ENCODE measurements around the gene NSRP1.

The NSRP1 gene

GRCh38 chr17:30103921-30104320 is 12.7 kb upstream of the NSRP1 start:
- H3K27ac ChIP-seq (ENCODE audit: low read depth, low read length) = no peak overlapping the region
- peak overlapping the region; percentile 78; the same call in 1 of the 2 replicates for H3K4me3 ChIP-seq (ENCODE audit: low read length)
- peak overlapping the region; percentile 90 for H3K4me2 ChIP-seq (ENCODE audit: low read length)

GRCh38 chr17:30104575-30105339 is 11.9 kb upstream of the NSRP1 start:
- Histone ChIP-seq H3K27ac (ENCODE audit: low read depth, low read length) (no peak overlapping the region), H3K4me1 (ENCODE audit: control insufficient read depth, low read length) (peaks cover 17% of the 10 kb centered on the region), H3F3A (ENCODE audit: control insufficient read depth, insufficient read depth) (0 out of 2 replicates have a peak, but pooled peaks cover 3% of the 10 kb centered on the region), H3K4me2 (ENCODE audit: low read length) (peak overlapping the region; percentile 90), H3K36me3 (ENCODE audit: control insufficient read depth, low read length) (no peaks in the 10 kb centered on the region), H3K27me3 (ENCODE audit: control insufficient read depth, low read length) (no peaks in the 10 kb centered on the region), H4K20me1 (ENCODE audit: control insufficient read depth, insufficient read depth, low read depth, low read length) (no peaks in the 10 kb centered on the region), H3K4me3 (ENCODE audit: low read length) (peak overlapping the region; percentile 78), H3K79me2 (ENCODE audit: control insufficient read depth, low read length) (no peaks in the 10 kb centered on the region), H3K9me2 (replicated peaks; ENCODE audit: control insufficient read depth, low read length) (no peaks in the 10 kb centered on the region), H3K9me3 (ENCODE audit: control insufficient read depth, insufficient read depth, low read length) (no peaks in the 10 kb centered on the region)
- TF ChIP-seq EZH2phosphoT487 (IDR thresholded peaks at IDR 0.05; ENCODE audit: borderline replicate concordance, low read length) (no peak), CTCF (IDR thresholded peaks at IDR 0.05; ENCODE audit: low read depth, low read length, poor library complexity, severe bottlenecking) (peak; percentile 92)

More at GRCh38 chr17:30103921-30104320, 12.7 kb upstream of the NSRP1 start:
- H3K9me2 ChIP-seq (replicated peaks; ENCODE audit: control insufficient read depth, low read length) = no peaks in the 10 kb centered on the region
- H3K36me3 ChIP-seq (ENCODE audit: control insufficient read depth, low read length) = no peaks in the 10 kb centered on the region
- TF ChIP-seq EZH2phosphoT487 (IDR thresholded peaks at IDR 0.05; ENCODE audit: borderline replicate concordance, low read length) (no peak), CTCF (IDR thresholded peaks at IDR 0.05; ENCODE audit: low read depth, low read length, poor library complexity, severe bottlenecking) (no peak)
- no peaks in the 10 kb centered on the region for H3K27me3 ChIP-seq (ENCODE audit: control insufficient read depth, low read length)
- H3K79me2 ChIP-seq (ENCODE audit: control insufficient read depth, low read length) = no peaks in the 10 kb centered on the region
- H3K4me1 ChIP-seq (ENCODE audit: control insufficient read depth, low read length) = peaks cover 17% of the 10 kb centered on the region
- no peaks in the 10 kb centered on the region for H3K9me3 ChIP-seq (ENCODE audit: control insufficient read depth, insufficient read depth, low read length)
- H4K20me1 ChIP-seq (ENCODE audit: control insufficient read depth, insufficient read depth, low read depth, low read length) = no peaks in the 10 kb centered on the region
- H3F3A ChIP-seq (ENCODE audit: control insufficient read depth, insufficient read depth) = 0 out of 2 replicates have a peak, but pooled peaks cover 3% of the 10 kb centered on the region

- H3K4me2 ChIP-seq (ENCODE audit: low read length) = no peak overlapping the region
Observed at GRCh38 chr17:30112794-30113193, 3.8 kb upstream of the NSRP1 start.

More at GRCh38 chr17:30112794-30113193, 3.8 kb upstream of the NSRP1 start:
- Histone ChIP-seq H3K79me2 (ENCODE audit: control insufficient read depth, low read length) (peaks cover 16% of the 10 kb centered on the region), H3K4me3 (ENCODE audit: low read length) (no peak overlapping the region), H3K4me1 (ENCODE audit: control insufficient read depth, low read length) (no peaks in the 10 kb centered on the region), H3K36me3 (ENCODE audit: control insufficient read depth, low read length) (peaks cover 8% of the 10 kb centered on the region), H3K27me3 (ENCODE audit: control insufficient read depth, low read length) (no peaks in the 10 kb centered on the region), H3F3A (ENCODE audit: control insufficient read depth, insufficient read depth) (no peaks in the 10 kb centered on the region), H4K20me1 (ENCODE audit: control insufficient read depth, insufficient read depth, low read depth, low read length) (no peaks in the 10 kb centered on the region), H3K27ac (ENCODE audit: low read depth, low read length) (no peak overlapping the region), H3K9me3 (ENCODE audit: control insufficient read depth, insufficient read depth, low read length) (no peaks in the 10 kb centered on the region), H3K9me2 (replicated peaks; ENCODE audit: control insufficient read depth, low read length) (no peaks in the 10 kb centered on the region)
- TF ChIP-seq CTCF (IDR thresholded peaks at IDR 0.05; ENCODE audit: low read depth, low read length, poor library complexity, severe bottlenecking) (no peak), EZH2phosphoT487 (IDR thresholded peaks at IDR 0.05; ENCODE audit: borderline replicate concordance, low read length) (no peak)

All from DOHH2 (cell line).